Measurements from ENCODE around the gene BAG5. TPM values are rescaled to one million over a fixed set of nuclear protein-coding genes. Genes with fewer than 3 reads are reported as not detected.
"Not testable (repeated sequence)": the region's sequence is repeated elsewhere in the genome, so short reads cannot be mapped to it uniquely, and the experiment has no call there.

BAG5 gene
- total RNA-seq, 2 experiments from 2014 or later = 36.3 to 38.9 TPM

GRCh38 chr14:103519837-103520212 is 42.6 kb downstream of the BAG5 start:
- no peak for DNase-seq
- peaks cover 11% of the 10 kb centered on the region for H3K4me1 Mint-ChIP-seq
- H3K27ac Mint-ChIP-seq = no peak overlapping the region
- H3K9me3 Mint-ChIP-seq = no peaks in the 10 kb centered on the region
- H3K27me3 Mint-ChIP-seq = peaks cover 13% of the 10 kb centered on the region
- H3K36me3 Mint-ChIP-seq = no peaks in the 10 kb centered on the region
- no peak overlapping the region for H3K4me3 Mint-ChIP-seq

DNA sequence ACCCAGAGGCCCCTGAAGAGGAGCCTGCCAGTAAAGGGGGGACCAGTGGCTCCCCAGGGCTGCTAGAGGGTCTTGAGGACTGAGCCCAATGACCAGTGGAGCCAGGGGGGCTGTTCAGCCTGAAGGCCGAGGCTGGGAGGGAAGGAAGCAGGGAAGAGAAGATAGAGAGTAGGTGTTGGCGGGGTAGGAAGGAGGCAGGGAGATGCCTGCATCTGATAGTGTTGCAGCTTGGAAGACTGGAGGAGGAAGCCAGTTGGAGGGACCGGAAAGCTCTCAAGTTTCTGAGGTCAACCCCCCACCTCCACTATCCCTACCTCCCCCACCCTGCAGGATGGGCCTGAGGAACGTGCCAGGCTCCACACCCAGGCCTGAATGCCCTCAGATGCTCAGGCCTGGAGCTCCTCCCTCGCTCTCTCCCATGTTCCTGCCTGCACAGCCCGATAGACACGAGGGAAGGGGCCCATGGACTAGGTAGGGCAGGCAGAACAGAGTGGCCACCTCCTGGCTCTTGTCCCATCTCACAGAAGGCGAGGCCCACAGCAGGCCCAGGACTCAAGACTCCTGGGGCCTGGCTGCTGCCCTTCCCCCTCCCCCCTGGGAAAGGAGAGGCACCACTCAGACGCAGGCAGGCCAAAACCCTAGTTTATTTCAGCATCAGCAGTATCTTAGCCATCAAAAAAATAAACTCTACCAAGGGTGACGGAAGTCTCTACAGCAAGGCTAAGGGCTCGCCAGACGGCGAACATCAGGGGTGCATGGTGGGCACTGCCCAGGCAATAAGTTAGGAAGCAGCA is 43.2 kb downstream of the BAG5 start:
- H3K4me3 Mint-ChIP-seq = no peak overlapping the region
- H3K27me3 Mint-ChIP-seq = peaks cover 11% of the 10 kb centered on the region
- no peak for DNase-seq
- no peaks in the 10 kb centered on the region for H3K36me3 Mint-ChIP-seq
- no peaks in the 10 kb centered on the region for H3K9me3 Mint-ChIP-seq
- H3K4me1 Mint-ChIP-seq = peaks cover 11% of the 10 kb centered on the region
- no peak overlapping the region for H3K27ac Mint-ChIP-seq

DNA sequence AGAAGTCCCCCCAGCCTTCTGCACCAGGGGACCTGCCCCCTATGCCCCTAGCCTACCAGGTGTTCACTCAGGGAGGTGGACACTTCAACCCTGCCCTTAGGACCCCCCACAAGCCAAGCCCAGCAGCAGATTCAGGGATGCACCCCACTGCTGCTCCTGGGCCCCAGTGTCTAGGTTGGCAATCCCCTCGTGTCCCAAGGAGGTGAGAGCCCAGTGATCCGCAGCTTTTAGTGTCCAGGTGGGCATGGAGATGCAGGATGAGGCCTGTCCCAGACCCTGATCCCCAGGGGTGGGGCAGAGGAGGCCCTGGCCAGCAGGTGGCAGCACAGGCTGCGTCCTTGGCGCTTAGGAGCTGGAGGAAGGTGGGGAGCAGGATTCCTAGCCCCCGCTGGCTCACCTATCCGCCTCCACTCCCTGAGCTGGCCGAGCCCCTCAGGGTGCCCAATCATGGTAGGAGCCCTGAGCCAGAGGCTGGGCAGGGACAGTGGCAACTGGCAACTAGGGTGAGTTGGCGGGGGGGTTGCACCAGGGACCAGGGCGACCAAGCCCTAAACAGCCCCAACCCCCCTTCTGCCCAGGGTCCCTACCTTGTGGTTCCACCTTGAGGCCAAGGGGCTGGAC is 43.9 kb downstream of the BAG5 start:
- Mint-ChIP-seq H3K36me3 (no peaks in the 10 kb centered on the region), H3K27me3 (peaks cover 4% of the 10 kb centered on the region), H3K4me1 (peaks cover 11% of the 10 kb centered on the region), H3K27ac (no peak overlapping the region), H3K4me3 (no peak overlapping the region), H3K9me3 (no peaks in the 10 kb centered on the region)
- DNase-seq = peak; percentile 62

GRCh38 chr14:103517721-103518421 is 44.6 kb downstream of the BAG5 start:
- Mint-ChIP-seq H3K36me3 (no peaks in the 10 kb centered on the region), H3K4me1 (peaks cover 11% of the 10 kb centered on the region), H3K9me3 (no peaks in the 10 kb centered on the region), H3K27me3 (no peaks in the 10 kb centered on the region), H3K4me3 (no peak overlapping the region), H3K27ac (no peak overlapping the region)
- DNase-seq = no peak

- no peaks in the 10 kb centered on the region for H3K27me3 Mint-ChIP-seq
- H3K4me3 Mint-ChIP-seq = no peak overlapping the region
- H3K9me3 Mint-ChIP-seq = no peaks in the 10 kb centered on the region
- H3K36me3 Mint-ChIP-seq = no peaks in the 10 kb centered on the region
- peaks cover 11% of the 10 kb centered on the region for H3K4me1 Mint-ChIP-seq
- no peak overlapping the region for H3K27ac Mint-ChIP-seq
- DNase-seq = no peak
Observed at GRCh38 chr14:103517174-103517566, 45.3 kb downstream of the BAG5 start.

- H3K27me3 Mint-ChIP-seq = no peaks in the 10 kb centered on the region
- H3K27ac Mint-ChIP-seq = no peak overlapping the region
- no peaks in the 10 kb centered on the region for H3K36me3 Mint-ChIP-seq
- H3K9me3 Mint-ChIP-seq = no peaks in the 10 kb centered on the region
- no peak for DNase-seq
- H3K4me3 Mint-ChIP-seq = no peak overlapping the region
- peaks cover 11% of the 10 kb centered on the region for H3K4me1 Mint-ChIP-seq
Observed at GRCh38 chr14:103516426-103517173, 45.9 kb downstream of the BAG5 start.

- Mint-ChIP-seq H3K4me3 (no peak overlapping the region), H3K9me3 (no peaks in the 10 kb centered on the region)
- no peak for DNase-seq
Observed at GRCh38 chr14:103514596-103515421, 47.6 kb downstream of the BAG5 start.

GRCh38 chr14:103512701-103513611 is 49.5 kb downstream of the BAG5 start:
- Mint-ChIP-seq H3K4me1 (no peaks in the 10 kb centered on the region), H3K27me3 (no peaks in the 10 kb centered on the region), H3K4me3 (no peak overlapping the region), H3K27ac (no peak overlapping the region), H3K36me3 (peaks cover 4% of the 10 kb centered on the region), H3K9me3 (no peaks in the 10 kb centered on the region)
- DNase-seq = no peak

More at GRCh38 chr14:103514596-103515421, 47.6 kb downstream of the BAG5 start:
- Mint-ChIP-seq H3K27ac (no peak overlapping the region), H3K27me3 (no peaks in the 10 kb centered on the region), H3K36me3 (peaks cover 4% of the 10 kb centered on the region), H3K4me1 (peaks cover 9% of the 10 kb centered on the region)

DNA sequence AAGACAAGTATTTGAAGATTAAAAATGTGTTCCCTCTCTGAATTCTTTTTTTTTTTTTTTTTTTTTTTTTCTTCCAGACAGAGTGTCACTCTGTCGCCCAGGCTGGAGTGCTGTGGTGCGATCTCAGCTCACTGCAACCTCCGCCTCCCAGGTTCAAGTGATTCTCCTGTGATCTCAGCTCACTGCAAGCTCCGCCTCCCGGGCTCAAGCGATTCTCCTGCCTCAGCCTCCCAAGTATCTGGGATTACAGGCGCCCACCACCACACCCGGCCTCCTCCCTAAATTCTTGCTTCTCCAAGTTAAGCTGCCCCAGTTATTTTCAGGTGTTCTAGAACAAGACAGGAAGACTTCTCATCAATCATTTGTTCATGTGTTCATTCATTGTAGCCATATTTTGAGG is 50.3 kb downstream of the BAG5 start:
- not testable (repeated sequence) for H3K36me3 Mint-ChIP-seq, DNase-seq, H3K27ac Mint-ChIP-seq, H3K4me1 Mint-ChIP-seq, H3K27me3 Mint-ChIP-seq, H3K4me3 Mint-ChIP-seq, H3K9me3 Mint-ChIP-seq

GRCh38 chr14:103510724-103511693 is 51.4 kb downstream of the BAG5 start:
- Mint-ChIP-seq H3K9me3 (no peaks in the 10 kb centered on the region), H3K4me1 (no peaks in the 10 kb centered on the region), H3K27me3 (no peaks in the 10 kb centered on the region), H3K27ac (no peak overlapping the region), H3K4me3 (no peak overlapping the region), H3K36me3 (peaks cover 4% of the 10 kb centered on the region)
- DNase-seq = no peak

- DNase-seq = no peak
- no peak overlapping the region for H3K4me3 Mint-ChIP-seq
- H3K36me3 Mint-ChIP-seq = peaks cover 8% of the 10 kb centered on the region
- H3K4me1 Mint-ChIP-seq = no peaks in the 10 kb centered on the region
- H3K27ac Mint-ChIP-seq = no peak overlapping the region
- H3K9me3 Mint-ChIP-seq = no peaks in the 10 kb centered on the region
- no peaks in the 10 kb centered on the region for H3K27me3 Mint-ChIP-seq
Observed at GRCh38 chr14:103509864-103510723, 52.4 kb downstream of the BAG5 start.

All from activated naive CD8-positive, alpha-beta T cell treated with anti-CD3 and anti-CD28 coated beads for 36 hours (primary cell).